ENCODE data around the gene RTP3.

Gene RTP3

DNA sequence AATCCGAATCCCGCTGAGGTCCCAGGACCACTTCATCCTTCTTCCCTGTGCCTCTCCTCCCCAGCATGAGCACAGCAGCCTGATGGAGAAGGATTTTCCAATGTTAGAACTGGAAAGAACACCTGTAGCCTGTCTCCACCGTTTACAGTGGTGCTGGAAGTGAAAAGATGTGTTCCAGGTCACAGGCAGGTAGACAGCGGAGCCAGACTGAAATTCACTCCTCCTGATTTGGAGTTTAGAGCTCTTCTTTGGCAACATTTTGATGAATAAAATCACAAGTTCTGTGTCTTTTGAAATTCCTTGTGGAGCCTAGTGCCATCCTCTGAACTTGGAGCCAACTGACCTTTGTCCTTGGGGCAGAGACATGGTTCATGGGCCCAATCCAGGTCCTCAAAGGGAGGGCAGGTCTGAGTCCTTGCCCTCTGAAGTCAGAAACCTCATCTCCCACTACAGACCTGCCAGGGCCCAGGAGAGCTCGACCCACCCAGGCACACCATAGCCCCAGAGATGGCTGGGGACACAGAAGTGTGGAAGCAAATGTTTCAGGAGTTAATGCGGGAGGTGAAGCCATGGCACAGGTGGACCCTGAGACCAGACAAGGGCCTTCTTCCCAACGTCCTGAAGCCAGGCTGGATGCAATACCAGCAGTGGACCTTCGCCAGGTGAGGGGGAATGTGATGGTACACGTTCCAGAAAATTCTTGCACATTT lies at the start of gene RTP3:
RTP3 (plus strand) TSS at position 421 of the 710 bp plus-strand sequence; CDS start at position 508, 87 bp downstream.
- DNase-seq, result no peak

DNA sequence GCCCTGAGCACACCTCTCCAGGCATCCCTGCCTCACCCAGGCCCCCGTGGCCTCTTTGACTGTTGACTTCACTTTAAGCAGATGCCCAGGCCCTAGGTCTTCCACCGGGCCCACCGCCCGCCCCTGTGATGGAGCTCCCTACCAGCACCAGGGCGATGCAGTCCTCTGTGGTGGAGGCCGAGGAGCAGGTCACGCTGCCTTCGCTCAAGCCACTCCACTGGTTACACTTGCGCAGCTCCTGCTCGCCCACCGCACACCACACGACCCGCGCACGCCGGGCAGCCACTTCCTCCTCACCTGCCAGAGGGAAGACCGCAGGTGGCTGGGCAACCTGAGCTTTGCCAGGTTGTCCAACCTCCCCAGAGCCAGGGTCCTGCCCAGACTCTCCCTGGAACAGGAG lies 49.1 kb upstream of the RTP3 start:
- no peak for DNase-seq

- DNase-seq, result no peak
Observed at GRCh38 chr3:46449755-46450552, 47.8 kb upstream of the RTP3 start.

GRCh38 chr3:46453526-46454208 lies 44.1 kb upstream of the RTP3 start:
- no peak for DNase-seq

DNA sequence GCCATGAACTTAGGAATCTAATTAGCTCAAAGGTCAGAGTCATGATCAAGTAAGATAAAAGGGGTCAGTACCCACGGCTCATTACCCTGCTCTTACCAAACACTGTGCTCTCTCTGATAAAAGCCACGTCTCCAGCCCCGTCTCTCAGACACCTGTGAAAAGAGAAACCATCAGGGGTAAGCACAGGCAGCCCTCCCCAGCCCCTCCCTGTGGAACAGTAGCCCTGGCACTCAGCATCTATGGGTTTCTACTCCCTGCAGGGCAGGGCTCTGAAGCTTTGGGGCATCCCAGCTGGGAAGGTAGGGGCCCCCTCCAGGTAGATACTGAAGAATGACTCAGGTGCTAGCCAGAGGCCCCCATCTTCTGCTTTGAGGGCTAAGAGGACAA lies 43.6 kb upstream of the RTP3 start:
- no peak for DNase-seq

GRCh38 chr3:46454606-46455005 lies 43.2 kb upstream of the RTP3 start:
- DNase-seq, result no peak

GRCh38 chr3:46455231-46456115 lies 42.3 kb upstream of the RTP3 start:
- DNase-seq, result no peak

DNA sequence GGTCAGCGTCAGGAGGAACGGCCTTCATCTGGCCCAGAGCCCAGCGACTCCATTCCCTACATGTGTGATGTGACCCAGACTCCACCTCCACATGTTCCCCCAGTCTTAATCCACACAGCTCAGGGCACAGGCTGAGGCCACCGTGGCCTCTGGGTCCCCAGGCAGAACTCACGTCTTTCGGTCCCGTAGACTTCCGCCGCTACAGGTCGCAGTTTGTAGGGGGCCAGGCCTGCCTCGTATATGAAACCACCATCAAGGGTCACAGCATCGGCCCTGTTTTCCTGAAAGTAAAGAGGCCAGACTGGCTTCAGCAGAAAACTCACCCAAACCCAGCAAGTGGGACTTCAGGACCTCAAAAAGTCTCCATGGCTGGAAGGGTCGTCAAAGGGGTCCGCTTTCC lies 41.7 kb upstream of the RTP3 start:
- DNase-seq, result no peak

GRCh38 chr3:46460051-46460450 lies 37.7 kb upstream of the RTP3 start:
- no peak for DNase-seq

DNA sequence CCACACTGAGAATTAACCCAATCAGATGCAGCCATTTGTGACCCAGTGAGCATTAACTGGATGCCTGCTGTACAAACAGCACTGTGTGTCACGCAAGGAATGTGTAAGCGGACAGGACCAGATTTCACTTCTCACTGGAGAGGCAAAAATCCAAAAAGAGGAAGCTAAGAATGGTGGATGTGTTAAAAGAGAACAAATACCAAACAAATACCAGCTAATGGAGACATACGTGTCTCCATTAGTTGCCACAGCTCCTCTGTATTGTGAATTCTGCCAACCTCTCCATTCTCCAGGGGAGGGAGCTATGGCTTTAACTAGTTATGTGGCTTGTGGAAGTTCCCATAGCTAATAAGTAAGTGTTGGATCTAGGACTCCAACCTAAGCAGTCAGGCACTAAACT lies 35.7 kb upstream of the RTP3 start:
- DNase-seq, result no peak

- no peak for DNase-seq
Observed at GRCh38 chr3:46462511-46462910, 35.3 kb upstream of the RTP3 start.

DNA sequence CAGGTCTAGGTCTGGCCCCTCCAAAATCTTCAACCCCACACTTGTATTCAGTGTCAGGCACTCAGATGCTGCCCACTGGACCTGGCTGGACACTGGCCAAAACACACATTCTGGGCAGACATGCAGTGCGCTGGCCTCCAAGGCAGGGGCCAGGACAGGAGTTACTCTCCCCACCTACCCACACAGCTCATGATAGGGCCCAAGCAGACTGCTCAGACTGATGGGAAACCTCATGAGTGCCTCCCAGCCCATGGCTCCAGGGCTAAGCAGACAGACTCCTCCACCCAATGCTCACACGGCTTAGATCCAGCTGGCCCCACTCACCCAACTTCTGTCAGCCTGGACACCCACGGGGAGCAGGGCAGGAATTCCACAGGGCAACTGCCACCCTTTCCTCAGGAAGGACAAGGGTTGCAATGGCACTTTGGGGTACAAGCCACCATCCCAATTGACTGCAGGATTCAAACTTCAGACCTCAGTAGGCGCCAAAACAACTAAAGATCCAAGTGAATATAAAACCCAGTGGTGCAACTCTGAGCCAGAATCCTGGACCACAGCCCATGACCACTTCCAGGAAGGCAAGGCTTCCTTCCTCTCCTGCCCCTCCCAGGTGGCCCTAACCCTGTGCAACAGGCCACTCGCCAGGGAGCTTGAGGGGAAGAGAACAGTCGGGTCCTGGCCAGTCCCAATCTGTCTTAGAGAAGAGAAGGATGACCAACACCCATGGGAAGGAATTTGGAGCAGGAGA lies 34.5 kb upstream of the RTP3 start:
- DNase-seq, result no peak

DNA sequence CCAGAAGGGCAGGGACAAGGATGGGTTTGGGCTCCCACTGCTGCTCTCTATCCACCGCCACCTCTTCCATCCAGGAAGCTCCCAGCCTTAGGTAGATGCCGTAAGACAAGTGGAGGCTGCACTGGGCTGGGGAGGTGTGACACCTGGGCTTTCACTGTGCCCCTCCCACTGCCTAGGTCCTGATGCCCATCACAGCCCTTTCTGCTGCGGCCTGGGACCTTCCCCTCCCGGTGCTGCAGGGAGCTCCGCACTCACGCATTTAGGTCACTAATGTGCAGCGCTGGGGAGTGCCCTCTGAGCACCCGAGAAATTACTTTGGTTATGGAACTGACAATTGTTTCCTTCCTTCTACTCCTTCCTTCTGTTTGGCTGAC lies 33.9 kb upstream of the RTP3 start:
- no peak for DNase-seq

GRCh38 chr3:46464326-46465195 lies 33.2 kb upstream of the RTP3 start, which contains the start of gene LTF:
Gene LTF (minus strand): TSS chr3:46464905. CDS start chr3:46464867, 38 bp downstream.
- no peak for DNase-seq

DNA sequence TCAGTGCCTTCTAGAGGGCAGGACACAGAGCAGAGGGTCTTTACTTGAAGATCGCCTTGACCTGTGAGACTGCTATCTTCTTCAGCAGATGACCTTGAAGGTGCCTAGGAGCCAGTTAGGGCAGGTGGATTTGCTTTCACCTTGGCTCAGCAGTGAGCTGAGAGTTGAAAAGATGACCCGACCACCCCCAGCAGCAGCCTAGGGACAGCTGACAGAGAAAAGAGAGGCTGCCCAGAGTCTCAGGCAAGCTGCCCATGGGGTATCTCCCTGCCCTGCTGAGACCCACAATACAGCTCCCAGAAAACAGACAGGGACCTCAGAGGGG lies 32.6 kb upstream of the RTP3 start:
- DNase-seq, result no peak

DNA sequence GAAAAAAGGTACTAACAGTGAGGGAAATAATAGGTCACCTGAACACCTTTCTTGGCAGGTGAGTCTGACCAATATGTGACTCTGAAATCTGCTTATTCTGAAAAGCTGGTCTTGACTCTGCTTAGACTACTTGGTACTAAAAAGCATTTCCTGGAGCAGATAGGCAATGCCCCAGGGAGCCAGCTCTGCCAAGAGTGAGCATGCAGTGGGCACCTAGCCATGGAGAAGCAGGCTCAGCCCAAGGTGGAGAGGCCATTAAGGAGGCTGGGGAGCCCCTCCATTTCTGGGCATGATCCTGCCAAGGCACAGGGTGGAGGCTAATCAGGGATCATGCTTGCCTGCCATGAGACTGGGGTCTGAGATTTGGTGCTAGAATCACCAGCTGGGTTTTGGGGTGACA lies 31.5 kb upstream of the RTP3 start:
- DNase-seq, result no peak

DNA sequence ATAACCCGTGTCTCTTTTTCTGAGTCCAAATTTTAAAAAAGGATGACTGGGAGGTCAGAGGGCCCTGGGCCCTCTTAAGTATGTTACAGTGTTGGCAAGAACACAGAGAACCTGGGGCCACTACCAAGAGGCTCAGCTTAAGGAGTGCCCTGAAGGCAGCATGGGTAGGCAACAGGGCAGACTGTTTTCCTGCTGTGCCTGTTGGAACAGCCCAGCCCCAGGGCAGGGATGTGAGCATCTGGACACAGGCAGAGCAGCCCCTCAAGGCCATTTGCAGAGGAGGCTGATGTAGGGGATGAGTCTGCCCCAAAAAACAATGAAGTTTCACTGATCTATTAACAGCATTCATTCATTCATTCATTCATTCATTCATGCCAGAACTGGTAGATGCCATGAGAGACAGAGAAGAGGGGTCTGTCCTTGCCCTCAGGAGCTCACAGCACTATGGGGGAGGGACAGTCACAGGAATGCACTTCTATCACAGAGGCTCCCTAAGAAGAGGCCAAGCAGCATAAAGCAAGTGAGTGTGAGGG lies 30.8 kb upstream of the RTP3 start:
- DNase-seq, result no peak

DNA sequence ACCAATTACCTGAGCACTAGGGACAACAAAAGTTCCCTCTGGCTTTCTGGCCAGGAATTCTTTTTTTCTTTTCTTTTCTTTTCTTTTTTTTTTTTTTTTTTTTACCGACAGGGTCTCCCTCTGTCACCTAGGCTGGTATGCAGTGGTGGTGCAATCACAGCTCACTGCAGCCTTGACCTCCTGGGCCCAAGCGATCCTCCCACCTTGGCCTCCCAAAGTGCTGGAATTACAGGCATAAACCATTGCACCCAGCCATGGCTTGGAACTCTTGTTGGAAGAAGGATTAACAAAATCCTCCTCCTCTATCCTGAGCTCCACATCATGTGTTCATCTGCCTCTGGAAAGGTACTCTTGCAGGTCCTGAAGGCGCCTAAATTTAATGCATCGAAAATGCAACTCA lies 30.2 kb upstream of the RTP3 start:
- DNase-seq, result no peak

- DNase-seq, result no peak
Observed at GRCh38 chr3:46468753-46469600, 28.8 kb upstream of the RTP3 start.

Data from SHP77 treated with DMSO at 0.1 percent for 48 hours (cell line).